ENCODE results near the gene SUGCT. TPM values are rescaled to one million over a fixed set of nuclear protein-coding genes. Genes with fewer than 3 reads are reported as not detected.

SUGCT gene
- total RNA-seq, 2 experiments from 2014 or later = not detected

DNA sequence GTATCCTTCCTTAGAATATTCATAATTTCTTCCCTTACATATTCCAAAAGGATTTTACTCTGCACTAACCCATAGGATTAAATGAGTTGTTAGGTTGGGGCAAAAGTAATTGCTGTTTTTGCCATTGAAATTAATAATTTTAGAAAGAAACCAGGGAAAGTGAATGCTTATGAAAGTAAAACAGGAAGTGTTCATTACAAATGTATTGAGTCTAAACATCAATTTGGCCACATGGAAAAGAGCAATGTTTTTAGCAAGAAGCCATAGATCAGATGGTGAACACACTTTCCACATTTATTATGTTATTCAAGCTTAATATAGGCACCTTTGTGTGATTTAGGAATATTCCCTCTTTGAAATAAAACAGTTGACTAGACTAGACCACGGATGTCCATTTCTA, 102.9 kb downstream of the SUGCT start:
- ChIA-PET CTCF (ENCODE audit: unreplicated experiment) (no interaction called here), POLR2A (no interaction called here)
- H3K4me1 ChIP-seq (ENCODE audit: insufficient read depth, low read length, poor library complexity, severe bottlenecking) = peaks cover 16% of the 10 kb centered on the region
- no peak for TF ChIP-seq EZH2phosphoT487 (IDR thresholded peaks at IDR 0.05; ENCODE audit: borderline replicate concordance, low read depth, low read length)
- TF ChIP-seq, protein P1, sequence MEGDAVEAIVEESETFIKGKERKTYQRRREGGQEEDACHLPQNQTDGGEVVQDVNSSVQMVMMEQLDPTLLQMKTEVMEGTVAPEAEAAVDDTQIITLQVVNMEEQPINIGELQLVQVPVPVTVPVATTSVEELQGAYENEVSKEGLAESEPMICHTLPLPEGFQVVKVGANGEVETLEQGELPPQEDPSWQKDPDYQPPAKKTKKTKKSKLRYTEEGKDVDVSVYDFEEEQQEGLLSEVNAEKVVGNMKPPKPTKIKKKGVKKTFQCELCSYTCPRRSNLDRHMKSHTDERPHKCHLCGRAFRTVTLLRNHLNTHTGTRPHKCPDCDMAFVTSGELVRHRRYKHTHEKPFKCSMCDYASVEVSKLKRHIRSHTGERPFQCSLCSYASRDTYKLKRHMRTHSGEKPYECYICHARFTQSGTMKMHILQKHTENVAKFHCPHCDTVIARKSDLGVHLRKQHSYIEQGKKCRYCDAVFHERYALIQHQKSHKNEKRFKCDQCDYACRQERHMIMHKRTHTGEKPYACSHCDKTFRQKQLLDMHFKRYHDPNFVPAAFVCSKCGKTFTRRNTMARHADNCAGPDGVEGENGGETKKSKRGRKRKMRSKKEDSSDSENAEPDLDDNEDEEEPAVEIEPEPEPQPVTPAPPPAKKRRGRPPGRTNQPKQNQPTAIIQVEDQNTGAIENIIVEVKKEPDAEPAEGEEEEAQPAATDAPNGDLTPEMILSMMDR (conservative IDR thresholded peaks at IDR 0.05; ENCODE audit: low read length) = no peak
- no peaks in the 10 kb centered on the region for H3K79me2 ChIP-seq (ENCODE audit: insufficient read depth, low read depth, low read length)
- H3K4me3 ChIP-seq (ENCODE audit: low read depth, low read length, poor library complexity, severe bottlenecking) = no peak overlapping the region
- H2AFZ ChIP-seq (ENCODE audit: low read length) = peak overlapping the region; percentile 82; the same call in 1 of the 2 replicates
- no peaks in the 10 kb centered on the region for H3K9me2 ChIP-seq (ENCODE audit: insufficient read depth, low read length)
- BruUV-seq (replicated peaks) = no TSS peak
- intact Hi-C loops (cut with micrococcal nuclease; ENCODE audit: unreplicated experiment) = no loop called here
- H4K20me1 ChIP-seq (ENCODE audit: insufficient read depth, low read length) = no peaks in the 10 kb centered on the region
- no peak overlapping the region; the same call in 1 of the 2 replicates for H3K4me2 ChIP-seq (ENCODE audit: low read length)
- DNase-seq (ENCODE audit: low spot score) = no peak
- H3K9me3 ChIP-seq (ENCODE audit: low read length) = no peaks in the 10 kb centered on the region
- no peaks in the 10 kb centered on the region for H3K36me3 ChIP-seq (ENCODE audit: insufficient read depth, low read length)
- H3K27ac ChIP-seq (ENCODE audit: low read depth, low read length, poor library complexity, severe bottlenecking) = no peak overlapping the region

DNA sequence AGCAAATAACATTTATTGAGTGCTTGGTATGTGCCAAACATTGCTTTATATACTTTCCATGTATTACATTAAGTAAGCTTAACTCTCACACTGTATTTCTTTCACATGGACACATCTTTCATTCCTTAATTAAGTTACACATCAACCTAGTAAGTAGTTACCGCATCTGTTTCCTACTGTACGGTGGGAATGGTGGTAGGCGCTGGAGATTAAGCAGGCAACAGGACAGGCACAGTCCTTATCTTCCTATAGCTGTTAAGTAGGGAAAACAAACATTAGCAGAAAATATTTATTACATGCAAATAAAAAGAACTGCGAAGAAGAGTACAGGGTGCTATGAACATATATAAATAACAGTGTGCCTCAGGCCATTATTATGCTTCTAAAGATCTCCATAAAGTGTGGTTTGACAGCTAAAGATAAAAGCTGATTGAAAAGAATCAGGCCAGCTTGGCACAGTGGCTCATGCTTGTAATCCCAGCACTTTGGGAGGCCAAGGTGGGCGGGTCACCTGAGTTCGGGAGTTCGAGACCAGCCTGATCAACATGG, 105.0 kb downstream of the SUGCT start:
- Histone ChIP-seq H3K79me2 (ENCODE audit: insufficient read depth, low read depth, low read length) (no peaks in the 10 kb centered on the region), H3K27ac (ENCODE audit: low read depth, low read length, poor library complexity, severe bottlenecking) (no peak overlapping the region), H3K9me3 (ENCODE audit: low read length) (no peaks in the 10 kb centered on the region), H3K4me1 (ENCODE audit: insufficient read depth, low read length, poor library complexity, severe bottlenecking) (peaks cover 7% of the 10 kb centered on the region), H3K9me2 (ENCODE audit: insufficient read depth, low read length) (no peaks in the 10 kb centered on the region), H3K4me2 (ENCODE audit: low read length) (no peak overlapping the region), H3K4me3 (ENCODE audit: low read depth, low read length, poor library complexity, severe bottlenecking) (no peak overlapping the region), H2AFZ (ENCODE audit: low read length) (no peak overlapping the region), H3K36me3 (ENCODE audit: insufficient read depth, low read length) (no peaks in the 10 kb centered on the region), H4K20me1 (ENCODE audit: insufficient read depth, low read length) (no peaks in the 10 kb centered on the region)
- BruUV-seq (replicated peaks) = no TSS peak
- no peak for DNase-seq (ENCODE audit: low spot score)
- ChIA-PET CTCF (ENCODE audit: unreplicated experiment) (no interaction called here), POLR2A (no interaction called here)
- TF ChIP-seq EZH2phosphoT487 (IDR thresholded peaks at IDR 0.05; ENCODE audit: borderline replicate concordance, low read depth, low read length) = no peak
- TF ChIP-seq, protein P1 (conservative IDR thresholded peaks at IDR 0.05; ENCODE audit: low read length) = no peak
- intact Hi-C loops (cut with micrococcal nuclease; ENCODE audit: unreplicated experiment) = no loop called here

DNA sequence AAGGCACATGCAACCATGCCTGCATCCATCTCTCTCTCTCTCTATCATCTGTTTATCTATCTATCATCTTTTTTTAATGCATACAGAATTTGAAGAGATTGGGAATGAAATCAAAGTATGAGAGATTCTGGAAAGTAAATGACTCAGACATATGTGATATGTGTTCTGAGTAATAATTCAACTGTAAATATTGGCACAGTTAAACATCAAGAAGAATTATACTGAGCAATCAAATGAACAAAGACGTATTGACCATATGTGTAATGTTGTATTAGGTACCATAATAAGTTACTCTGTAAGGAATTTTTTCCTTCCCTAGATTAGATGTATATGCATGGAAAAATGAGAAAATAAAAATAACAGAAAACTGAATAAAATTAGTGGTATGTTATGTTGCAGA, 108.3 kb downstream of the SUGCT start:
- BruUV-seq (replicated peaks) = no TSS peak
- no peak for DNase-seq (ENCODE audit: low spot score)
- ChIA-PET CTCF (ENCODE audit: unreplicated experiment) (no interaction called here), POLR2A (no interaction called here)
- H2AFZ ChIP-seq (ENCODE audit: low read length) = no peak overlapping the region
- intact Hi-C loops (cut with micrococcal nuclease; ENCODE audit: unreplicated experiment) = no loop called here
- no peak overlapping the region for H3K4me2 ChIP-seq (ENCODE audit: low read length)
- no peaks in the 10 kb centered on the region for H3K4me1 ChIP-seq (ENCODE audit: insufficient read depth, low read length, poor library complexity, severe bottlenecking)
- H4K20me1 ChIP-seq (ENCODE audit: insufficient read depth, low read length) = no peaks in the 10 kb centered on the region
- no peaks in the 10 kb centered on the region for H3K79me2 ChIP-seq (ENCODE audit: insufficient read depth, low read depth, low read length)
- no peaks in the 10 kb centered on the region for H3K9me3 ChIP-seq (ENCODE audit: low read length)
- no peaks in the 10 kb centered on the region for H3K36me3 ChIP-seq (ENCODE audit: insufficient read depth, low read length)
- H3K27ac ChIP-seq (ENCODE audit: low read depth, low read length, poor library complexity, severe bottlenecking) = no peak overlapping the region
- no peaks in the 10 kb centered on the region for H3K9me2 ChIP-seq (ENCODE audit: insufficient read depth, low read length)
- no peak for TF ChIP-seq EZH2phosphoT487 (IDR thresholded peaks at IDR 0.05; ENCODE audit: borderline replicate concordance, low read depth, low read length)
- TF ChIP-seq, protein P1 (conservative IDR thresholded peaks at IDR 0.05; ENCODE audit: low read length) = no peak
- H3K4me3 ChIP-seq (ENCODE audit: low read depth, low read length, poor library complexity, severe bottlenecking) = no peak overlapping the region

Measured in OCI-LY7 (cell line).